Left ventricle myocardium inferior (tissue), 1 donor: ENCODE results near the gene TACR1. TPM values are rescaled to one million over a fixed set of nuclear protein-coding genes. Genes with fewer than 3 reads are reported as not detected.

Experiments used
- DNase-seq: peaks from one replicate; pipeline ENCODE4 v3.0.0-alpha.2; 2020
- H3K27ac ChIP-seq: fragments of 200-600 bp; replicated peaks from 2 replicates; pipeline ENCODE4 v1.8.0; 2021
- H3K27me3 ChIP-seq: fragments of 200-600 bp; 2 replicates; pipeline ENCODE4 v1.8.0; 2021; ENCODE audit warnings: low read depth
- H3K36me3 ChIP-seq: fragments of 200-600 bp; 2 replicates; pipeline ENCODE4 v1.8.0; 2021
- H3K4me1 ChIP-seq: fragments of 200-600 bp; 2 replicates; pipeline ENCODE4 v1.8.0; 2021
- H3K4me3 ChIP-seq: fragments of 200-600 bp; 2 replicates; pipeline ENCODE4 v1.8.0; 2021; ENCODE audit warnings: mild to moderate bottlenecking, moderate library complexity
- H3K9me3 ChIP-seq: fragments of 200-600 bp; replicated peaks from 2 replicates; pipeline ENCODE4 v1.8.0; 2021
- intact Hi-C: fragments of 100-400 bp; cut with micrococcal nuclease; formaldehyde crosslinking; loops from one replicate; pipeline ENCODE4 v1.11.0; 2022
- total RNA-seq: library from RNA; stranded (reverse); fragmentation: NEBNext Ultra II Directional; extraction: Animal tissue kit (Norgen Biotek cat#: 25700); gene quantifications from one replicate; pipeline ENCODE4 v1.2.1, GENCODE V29; 2021
- TF ChIP-seq, protein P1 (sequence below): fragments of 200-600 bp; IDR thresholded peaks from 2 replicates; pipeline ENCODE4 v1.8.0; 2021; ENCODE audit warnings: antibody characterized with exemption, mild to moderate bottlenecking, borderline replicate concordance
- donor health status: DM: no; HTN: yes; CAD: no; lungs with severe emphysema.

Gene TACR1
- total RNA-seq, 1 donor from 2014 or later = 0.22 TPM

DNA sequence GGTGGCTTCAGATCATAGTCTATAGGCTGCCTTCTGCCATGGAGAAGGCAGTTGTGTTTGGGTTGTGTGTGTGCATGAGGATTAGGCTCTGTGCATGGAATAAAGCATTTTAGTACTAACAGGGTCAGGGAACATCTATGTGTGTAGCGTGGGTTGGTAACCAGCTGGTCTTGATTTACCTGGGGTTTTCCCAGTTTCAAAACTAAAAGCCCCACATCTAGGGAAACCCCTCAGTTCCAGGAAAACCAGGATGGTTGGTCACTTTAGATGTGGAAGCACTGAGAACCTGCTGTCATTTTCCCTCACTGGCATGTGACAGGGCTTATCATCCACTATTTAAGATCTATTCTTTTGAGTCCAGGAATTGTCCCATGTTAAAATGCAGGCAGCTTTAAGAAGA, 124.6 kb downstream of the TACR1 start:
- intact Hi-C loops = no loop called here

DNA sequence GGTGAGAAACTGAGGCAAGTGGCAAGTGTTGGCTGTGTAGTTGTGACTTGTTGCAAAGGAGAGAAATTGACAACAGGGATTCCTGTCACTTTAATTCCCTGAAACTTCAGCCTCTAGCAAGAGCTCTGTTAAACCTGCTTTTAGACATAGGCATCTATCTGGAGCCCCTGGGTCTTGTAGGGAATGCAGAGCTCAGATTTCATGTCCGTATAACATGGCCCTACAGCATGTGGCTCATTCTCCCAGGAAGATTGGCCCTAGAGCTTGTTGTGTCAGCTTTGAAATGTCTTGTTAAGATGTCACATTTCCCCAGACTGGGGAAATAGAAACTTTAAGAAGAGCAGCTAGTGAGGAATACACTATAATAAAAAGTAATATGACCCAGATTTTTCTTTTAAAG, 125.1 kb downstream of the TACR1 start:
- TF ChIP-seq, protein P1, sequence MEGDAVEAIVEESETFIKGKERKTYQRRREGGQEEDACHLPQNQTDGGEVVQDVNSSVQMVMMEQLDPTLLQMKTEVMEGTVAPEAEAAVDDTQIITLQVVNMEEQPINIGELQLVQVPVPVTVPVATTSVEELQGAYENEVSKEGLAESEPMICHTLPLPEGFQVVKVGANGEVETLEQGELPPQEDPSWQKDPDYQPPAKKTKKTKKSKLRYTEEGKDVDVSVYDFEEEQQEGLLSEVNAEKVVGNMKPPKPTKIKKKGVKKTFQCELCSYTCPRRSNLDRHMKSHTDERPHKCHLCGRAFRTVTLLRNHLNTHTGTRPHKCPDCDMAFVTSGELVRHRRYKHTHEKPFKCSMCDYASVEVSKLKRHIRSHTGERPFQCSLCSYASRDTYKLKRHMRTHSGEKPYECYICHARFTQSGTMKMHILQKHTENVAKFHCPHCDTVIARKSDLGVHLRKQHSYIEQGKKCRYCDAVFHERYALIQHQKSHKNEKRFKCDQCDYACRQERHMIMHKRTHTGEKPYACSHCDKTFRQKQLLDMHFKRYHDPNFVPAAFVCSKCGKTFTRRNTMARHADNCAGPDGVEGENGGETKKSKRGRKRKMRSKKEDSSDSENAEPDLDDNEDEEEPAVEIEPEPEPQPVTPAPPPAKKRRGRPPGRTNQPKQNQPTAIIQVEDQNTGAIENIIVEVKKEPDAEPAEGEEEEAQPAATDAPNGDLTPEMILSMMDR = no peak
- H3K4me3 ChIP-seq = no peak overlapping the region
- H3K36me3 ChIP-seq = no peaks in the 10 kb centered on the region
- DNase-seq = no peak
- no peaks in the 10 kb centered on the region for H3K27me3 ChIP-seq
- H3K27ac ChIP-seq = no peak overlapping the region
- intact Hi-C loops = no loop called here
- no peaks in the 10 kb centered on the region for H3K9me3 ChIP-seq
- no peaks in the 10 kb centered on the region for H3K4me1 ChIP-seq

More for the DNA sequence above, 124.6 kb downstream of the TACR1 start:
- Histone ChIP-seq H3K27me3 (no peaks in the 10 kb centered on the region), H3K27ac (no peak overlapping the region), H3K9me3 (no peaks in the 10 kb centered on the region), H3K4me1 (no peaks in the 10 kb centered on the region), H3K36me3 (no peaks in the 10 kb centered on the region), H3K4me3 (no peak overlapping the region)
- TF ChIP-seq, protein P1 = no peak
- no peak for DNase-seq

DNA sequence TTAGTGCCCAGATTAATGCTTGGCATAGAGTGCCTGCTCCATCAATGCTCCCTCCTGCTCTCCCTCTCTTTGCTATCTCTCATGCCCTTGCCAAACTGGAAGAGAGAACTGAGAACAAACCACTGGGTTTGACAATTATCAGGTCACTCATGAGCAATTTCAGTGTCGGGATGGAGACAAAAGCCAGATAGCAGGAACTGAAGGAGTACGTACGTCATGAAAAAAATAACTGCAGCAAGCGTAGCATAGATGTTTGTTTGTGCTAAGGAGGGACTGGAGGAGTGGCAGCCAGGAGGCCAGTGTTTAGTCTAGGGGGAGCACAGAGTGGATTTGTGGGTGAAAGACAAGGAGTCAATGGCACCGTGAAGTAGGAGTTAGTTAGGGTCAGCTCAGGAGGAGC, 127.6 kb downstream of the TACR1 start:
- H3K27me3 ChIP-seq = no peaks in the 10 kb centered on the region
- H3K9me3 ChIP-seq = no peaks in the 10 kb centered on the region
- H3K4me3 ChIP-seq = no peak overlapping the region
- no peaks in the 10 kb centered on the region for H3K36me3 ChIP-seq
- no peaks in the 10 kb centered on the region for H3K4me1 ChIP-seq
- intact Hi-C loops = no loop called here
- TF ChIP-seq, protein P1 = no peak
- DNase-seq = no peak
- H3K27ac ChIP-seq = no peak overlapping the region

DNA sequence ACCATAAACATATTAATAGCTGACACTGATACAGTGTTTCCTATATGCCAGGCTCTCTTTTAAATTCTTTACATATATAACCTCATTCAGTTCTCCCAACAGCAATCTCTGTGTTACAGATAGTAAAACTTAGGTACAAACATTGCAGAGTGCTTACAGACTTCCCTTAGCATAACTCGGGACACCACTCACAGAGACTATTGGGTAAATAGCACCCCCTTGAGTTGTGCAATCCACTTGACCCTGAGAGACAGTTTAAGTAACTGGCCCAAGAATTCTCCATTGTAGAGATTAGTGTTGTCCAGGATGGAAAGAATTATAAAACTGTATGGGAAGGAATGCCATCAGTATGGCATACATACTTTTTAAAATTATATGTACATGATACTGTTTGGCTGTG, 130.8 kb downstream of the TACR1 start:
- TF ChIP-seq, protein P1 = peak; percentile 45
- Histone ChIP-seq H3K9me3 (no peaks in the 10 kb centered on the region), H3K4me1 (no peaks in the 10 kb centered on the region), H3K4me3 (no peak overlapping the region), H3K27ac (no peak overlapping the region), H3K27me3 (no peaks in the 10 kb centered on the region), H3K36me3 (no peaks in the 10 kb centered on the region)
- intact Hi-C loops = loop anchor here (10.0 kb wide), 1 partner anchor 144 kb away; no protein-coding TSS in a partner anchor
- no peak for DNase-seq

DNA sequence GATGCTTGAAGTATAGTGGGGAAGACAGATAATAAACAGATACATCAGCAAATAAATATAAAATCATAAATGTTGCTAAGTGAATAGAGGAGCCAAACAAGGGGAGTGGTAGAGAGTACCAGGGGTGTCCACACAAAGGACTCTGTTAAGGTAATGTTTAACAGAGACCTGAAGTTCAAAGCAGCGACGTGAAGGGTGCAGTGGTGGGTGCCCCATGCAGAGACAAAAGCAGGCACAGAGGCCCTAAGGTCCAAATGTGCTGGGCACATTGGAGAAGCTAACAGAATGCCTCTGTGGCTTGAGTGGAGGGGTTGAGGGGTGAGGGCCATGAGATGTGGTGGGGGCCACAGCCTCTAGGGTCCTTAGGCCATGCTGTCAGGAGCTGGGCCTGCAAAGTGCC, 131.8 kb downstream of the TACR1 start:
- no peak for DNase-seq
- Histone ChIP-seq H3K27me3 (no peaks in the 10 kb centered on the region), H3K36me3 (no peaks in the 10 kb centered on the region), H3K27ac (no peak overlapping the region), H3K9me3 (no peaks in the 10 kb centered on the region), H3K4me1 (no peaks in the 10 kb centered on the region), H3K4me3 (no peak overlapping the region)
- TF ChIP-seq, protein P1 = no peak
- intact Hi-C loops = loop anchor here (10.0 kb wide), 1 partner anchor 143 kb away; no protein-coding TSS in a partner anchor
